GM12801 (cell line): ENCODE measurements around the gene SAMD9.

Source experiments
- TF ChIP-seq, protein P1 (sequence below): IDR thresholded peaks from one replicate; pipeline ENCODE4 v1.5.1; 2011; ENCODE audit warnings: control low read depth; ENCODE audit not compliant: insufficient read length; ENCODE audit errors: extremely low read depth

SAMD9 gene

DNA sequence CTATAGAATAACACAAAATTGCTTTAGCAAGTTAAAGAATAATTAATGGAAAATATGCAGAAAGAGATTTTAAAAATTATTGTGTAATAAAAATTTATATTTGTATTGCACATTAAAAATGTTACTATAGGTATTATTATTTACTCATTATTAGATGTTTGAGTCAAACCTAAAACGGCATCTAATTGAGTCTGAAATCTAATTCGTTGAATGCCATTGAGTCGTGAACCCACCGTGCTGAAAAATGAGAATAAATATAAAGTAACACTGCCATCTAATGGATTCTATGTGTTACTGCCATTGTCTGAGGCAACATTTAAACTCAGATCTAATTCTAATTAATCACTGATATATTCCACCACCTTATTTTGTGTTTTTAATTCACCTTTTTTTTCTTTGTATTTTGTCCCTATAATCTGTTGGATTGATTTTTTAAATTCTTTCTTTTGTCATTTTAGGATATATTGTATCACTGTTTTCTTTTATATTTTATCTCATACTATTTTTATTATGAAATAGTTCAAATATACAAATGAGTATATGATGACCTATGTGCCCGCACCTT lies 62.2 kb downstream of the SAMD9 start:
- TF ChIP-seq, protein P1, sequence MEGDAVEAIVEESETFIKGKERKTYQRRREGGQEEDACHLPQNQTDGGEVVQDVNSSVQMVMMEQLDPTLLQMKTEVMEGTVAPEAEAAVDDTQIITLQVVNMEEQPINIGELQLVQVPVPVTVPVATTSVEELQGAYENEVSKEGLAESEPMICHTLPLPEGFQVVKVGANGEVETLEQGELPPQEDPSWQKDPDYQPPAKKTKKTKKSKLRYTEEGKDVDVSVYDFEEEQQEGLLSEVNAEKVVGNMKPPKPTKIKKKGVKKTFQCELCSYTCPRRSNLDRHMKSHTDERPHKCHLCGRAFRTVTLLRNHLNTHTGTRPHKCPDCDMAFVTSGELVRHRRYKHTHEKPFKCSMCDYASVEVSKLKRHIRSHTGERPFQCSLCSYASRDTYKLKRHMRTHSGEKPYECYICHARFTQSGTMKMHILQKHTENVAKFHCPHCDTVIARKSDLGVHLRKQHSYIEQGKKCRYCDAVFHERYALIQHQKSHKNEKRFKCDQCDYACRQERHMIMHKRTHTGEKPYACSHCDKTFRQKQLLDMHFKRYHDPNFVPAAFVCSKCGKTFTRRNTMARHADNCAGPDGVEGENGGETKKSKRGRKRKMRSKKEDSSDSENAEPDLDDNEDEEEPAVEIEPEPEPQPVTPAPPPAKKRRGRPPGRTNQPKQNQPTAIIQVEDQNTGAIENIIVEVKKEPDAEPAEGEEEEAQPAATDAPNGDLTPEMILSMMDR, result no peak

DNA sequence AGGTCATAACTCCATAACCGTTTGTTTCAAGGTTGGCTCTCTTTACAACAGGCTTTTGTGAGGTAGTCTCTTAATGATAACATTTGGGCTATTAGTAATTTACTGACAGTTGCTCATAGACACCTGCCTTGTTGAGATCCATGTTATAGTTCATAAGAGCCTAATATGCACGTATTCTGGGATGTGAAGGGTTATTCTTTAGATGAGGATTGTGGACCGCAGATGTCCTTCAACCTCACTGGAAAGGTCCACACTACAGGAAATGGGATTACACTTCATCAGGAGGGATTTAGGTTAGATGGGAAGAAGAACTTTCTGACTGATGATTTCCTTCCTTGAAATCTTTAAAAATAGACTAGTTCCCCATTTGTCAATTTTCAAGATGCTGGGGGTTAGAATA lies 62.8 kb downstream of the SAMD9 start:
- TF ChIP-seq, protein P1, result no peak

DNA sequence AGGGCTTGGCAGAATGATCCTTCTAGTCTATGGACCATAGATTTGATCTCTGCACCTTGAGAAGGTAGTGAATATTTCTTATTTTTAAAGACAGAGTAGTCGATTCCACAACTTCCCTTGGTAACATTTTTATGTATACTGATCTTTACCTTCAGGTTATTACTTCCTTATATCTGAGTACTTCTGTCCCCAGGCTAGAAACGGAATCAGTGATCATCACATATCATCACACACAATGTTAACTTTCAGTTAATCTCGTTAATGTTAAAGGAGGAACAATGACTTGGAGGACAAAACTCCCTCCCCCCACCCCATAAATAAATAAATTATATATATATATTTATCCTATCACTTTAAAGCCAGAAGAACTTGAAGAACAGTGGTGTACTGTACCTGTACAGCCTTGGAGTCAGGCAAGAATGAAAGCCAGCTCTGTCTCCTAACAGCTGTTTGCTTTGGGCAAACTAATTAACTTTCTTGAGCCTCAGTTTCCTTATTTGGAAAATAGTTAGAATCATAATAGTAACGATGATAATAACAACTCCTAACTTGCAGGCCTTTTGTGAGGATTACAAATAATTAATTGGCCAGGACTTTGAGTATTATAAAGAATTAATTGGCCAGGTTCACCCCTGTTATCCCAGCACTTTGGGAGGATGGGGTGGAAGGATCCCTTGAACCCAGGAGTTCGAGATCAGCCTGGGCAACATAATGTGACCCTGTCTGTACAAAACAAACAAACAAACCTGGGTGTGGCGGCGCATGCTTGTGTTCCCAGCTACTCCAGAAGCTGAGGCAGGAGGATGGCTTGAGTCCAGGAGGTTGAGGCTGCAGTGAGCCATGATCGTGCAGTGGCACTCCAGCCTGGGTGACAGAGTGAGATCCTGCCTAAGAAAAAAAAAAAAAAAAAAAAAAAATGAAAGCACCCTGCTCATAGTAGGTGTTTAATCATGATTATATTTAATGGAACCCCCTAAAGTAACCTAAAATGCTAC lies 63.5 kb downstream of the SAMD9 start:
- TF ChIP-seq, protein P1, result no peak

DNA sequence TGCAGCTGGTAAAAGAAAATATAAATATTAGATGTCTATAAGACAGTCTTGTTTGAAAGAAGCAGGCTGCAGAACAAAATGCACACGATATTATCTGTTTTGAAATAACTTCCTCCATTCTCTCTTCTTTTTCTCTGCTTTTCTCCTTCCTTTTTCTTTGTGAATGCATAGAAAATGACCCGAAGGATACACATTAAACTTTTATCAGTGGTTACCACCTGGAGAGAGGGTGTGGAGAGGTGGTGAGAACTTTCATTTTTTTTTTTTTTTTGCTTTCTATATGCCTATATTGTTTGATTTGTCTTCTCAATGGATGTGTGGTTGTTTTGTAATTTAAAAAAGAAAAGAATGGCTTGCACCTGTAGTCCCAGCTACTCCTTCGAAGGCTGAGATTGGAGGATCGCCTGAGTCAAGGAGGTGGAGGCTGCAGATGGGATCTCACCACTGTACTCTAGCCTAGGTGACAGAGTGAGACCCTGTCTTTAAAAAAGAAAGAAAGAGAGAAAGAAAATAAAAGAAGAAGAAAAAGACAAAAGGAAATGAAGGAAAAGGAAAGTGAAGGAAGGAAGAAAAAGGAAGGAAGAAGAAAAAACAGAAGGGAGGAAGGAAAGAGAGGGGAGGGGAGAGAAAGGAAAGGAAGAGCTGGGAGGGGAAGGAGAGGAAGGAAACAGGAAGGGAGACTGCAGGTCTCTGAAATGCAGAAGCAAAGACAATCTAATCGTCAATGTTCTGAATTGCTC lies 64.4 kb downstream of the SAMD9 start:
- TF ChIP-seq, protein P1, result no peak

DNA sequence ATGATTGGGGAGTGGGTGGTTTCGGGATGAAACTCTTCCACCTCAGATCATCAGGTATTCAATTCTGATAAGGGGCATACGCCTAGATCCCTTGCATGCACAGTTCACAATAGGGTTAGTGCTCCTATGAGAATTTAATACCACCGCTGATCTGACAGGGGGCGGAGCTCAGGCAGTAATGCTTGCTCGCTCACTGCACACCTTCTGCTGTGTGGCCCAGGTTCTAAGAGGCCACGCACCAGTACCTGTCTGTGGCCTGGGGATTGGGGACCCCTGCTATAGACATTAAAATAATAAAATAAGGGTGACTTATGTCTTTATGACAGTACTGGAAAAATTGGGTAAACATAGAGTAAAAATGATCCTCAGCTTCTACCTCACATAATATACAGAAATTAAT lies 66.1 kb downstream of the SAMD9 start:
- TF ChIP-seq, protein P1, result no peak
